Measurements from ENCODE around the gene CYTH3.
A peak's percentile ranks its signal among the peaks of the same experiment; 100 is the strongest.

Gene CYTH3

GRCh38 chr7:6279937-6280336, 7.5 kb upstream of the CYTH3 start:
- DNase-seq = no peak

DNA sequence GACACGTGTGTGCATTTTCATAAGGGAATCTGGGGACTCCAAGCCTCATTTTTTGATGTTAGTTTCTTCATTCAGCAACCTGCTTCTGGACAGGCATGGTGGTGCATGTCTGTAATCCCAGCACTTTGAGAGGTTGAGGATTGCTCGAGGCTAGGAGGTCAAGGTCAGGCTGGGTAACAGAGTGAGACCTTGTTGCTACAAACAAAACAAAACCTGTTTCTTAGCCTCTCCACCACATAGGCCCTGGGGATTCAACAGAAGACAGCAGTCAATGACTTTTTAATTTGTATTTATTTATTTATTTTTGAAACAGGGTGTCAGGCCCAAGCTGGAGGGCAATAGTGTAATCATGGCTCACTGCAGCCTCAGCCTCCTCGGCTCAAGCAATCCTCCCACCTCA, 6.9 kb upstream of the CYTH3 start:
- DNase-seq = no peak

DNA sequence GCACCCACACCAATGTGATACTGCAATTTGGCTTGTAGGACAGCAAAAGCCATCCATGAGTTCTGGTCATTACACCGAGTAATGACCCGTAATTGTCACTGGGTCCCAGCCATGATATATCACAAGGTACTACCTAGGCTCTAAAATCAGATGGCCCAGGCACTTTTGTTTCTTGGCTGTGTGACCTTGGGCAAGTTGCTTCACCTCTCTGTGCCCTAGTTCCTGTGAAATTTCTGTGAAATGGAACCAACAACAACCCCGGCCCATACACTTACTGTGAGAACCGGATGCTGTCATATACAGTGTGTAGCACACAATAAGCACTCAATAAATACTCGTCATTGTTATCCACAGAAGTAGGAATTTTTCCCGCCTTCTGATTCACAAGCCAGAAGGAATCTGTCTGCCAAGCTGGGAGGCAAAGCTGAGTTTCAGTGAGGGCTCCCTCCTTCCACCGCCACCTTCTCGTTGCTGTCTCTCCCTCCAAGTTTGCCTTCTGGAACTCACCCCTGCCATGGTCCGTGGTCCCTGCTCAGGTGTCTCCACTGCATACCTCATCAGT, 6.4 kb upstream of the CYTH3 start:
- no peak for DNase-seq

GRCh38 chr7:6277476-6277875, 5.1 kb upstream of the CYTH3 start:
- no peak for DNase-seq

DNA sequence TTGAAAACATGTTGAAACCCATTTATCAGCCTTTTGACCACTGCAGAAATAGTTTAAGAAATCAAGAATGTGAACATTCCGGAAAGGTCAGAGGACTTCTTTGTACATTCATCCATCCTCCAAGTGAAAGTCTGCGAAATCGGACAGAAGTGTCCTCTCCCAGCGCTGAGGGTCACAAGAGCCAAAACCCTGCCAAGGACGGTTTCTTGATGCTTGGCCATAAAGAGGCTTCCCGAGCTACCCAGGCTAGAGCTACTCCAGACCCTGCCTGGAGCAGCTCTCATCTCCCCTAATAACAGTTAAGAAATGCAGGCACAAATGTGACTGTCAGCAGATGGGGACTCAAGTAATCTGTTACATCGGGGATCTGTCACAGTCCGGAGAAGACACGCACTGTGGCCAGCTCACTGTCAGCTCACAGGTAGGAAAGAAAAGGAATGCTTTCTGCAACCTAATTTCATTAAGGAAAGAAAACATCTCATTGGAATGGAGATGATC, 4.5 kb upstream of the CYTH3 start:
- no peak for DNase-seq

DNA sequence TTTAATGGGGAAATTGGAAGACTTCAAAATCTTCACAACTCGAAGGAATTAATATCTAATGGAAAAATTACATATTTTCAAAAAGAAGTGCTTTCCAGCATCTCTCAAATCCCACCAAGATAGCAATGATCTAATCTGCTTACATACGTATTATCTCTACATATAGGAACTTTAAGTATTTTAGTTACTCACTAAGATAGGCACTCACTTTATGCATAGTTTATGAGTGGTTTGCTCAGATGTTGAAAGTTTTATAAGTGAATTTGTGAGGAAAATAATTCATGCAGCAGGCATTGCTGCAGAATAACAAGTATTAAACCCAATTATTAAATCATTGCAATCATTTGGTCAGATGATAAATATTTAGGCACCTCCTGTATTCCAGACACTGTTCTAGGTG, 2.3 kb upstream of the CYTH3 start:
- DNase-seq = no peak

GRCh38 chr7:6273917-6274630, 1.6 kb upstream of the CYTH3 start:
- DNase-seq = no peak

- peak; percentile 93 for DNase-seq
These were observed 985 bp upstream of the CYTH3 start for GRCh38 chr7:6273380-6273837.

DNA sequence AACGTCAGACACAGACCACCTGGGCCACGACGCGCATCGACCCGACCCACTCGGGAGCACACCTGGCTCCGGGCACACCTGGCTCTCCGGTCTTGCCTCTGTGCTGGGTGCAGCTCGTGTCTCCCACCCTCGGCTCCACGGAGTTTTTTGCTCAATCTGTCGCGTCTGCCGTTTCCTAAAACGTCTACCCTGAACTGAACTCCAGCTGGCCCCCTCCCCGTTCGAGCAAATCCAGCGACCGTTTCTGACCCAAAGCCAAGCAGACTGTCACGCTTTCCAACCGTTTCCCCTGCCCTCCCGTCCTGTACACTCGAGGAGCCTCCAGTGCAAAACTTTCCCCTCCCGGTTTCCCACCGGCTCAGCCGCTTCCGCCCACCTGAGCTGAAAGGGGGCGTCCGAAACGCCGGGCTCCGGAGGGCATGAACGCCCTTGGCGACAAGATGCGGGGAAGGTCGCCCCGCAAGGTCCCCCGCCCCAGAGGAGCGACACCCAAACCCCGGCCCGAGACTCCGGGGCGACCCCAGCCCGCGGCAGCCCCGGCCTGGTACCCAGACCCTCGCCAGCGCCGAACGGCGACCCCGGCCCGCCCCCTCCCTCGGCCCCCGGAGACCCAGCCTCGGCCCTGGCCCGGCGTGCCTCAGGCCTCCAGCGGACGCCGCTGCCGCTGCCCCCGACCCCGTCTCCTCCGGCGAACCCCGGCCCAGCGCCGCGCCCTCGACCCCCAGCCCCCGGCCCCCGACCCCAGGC, 557 bp downstream of the CYTH3 start:
- DNase-seq = peak; percentile 20

DNA sequence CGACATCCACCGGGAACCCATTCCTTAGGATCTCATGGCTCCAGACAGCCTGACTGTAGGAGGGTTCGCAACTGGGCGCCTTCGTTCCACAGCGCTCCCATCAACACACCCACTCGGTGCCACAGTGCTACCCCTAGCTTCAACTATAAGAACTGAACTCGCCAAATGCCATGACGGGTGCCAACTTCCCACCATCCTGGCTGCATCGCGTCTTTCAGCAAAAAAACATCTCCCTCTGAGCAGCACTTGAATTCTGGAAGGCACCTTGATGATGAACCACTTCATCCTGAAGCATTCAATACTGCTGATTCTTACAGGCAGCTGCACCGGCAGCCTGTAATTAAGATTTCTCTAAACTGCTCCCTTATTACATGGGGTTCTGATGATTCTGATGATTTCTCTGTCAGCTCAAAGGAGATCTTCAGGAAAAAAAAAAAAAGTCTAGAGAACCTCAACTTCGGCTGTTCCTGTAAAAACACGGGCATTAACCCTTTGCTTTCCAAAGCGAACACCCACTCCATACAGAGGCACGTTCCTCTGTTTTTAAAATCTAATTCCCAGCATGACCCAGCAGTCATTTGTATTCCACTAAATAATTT, 1.3 kb downstream of the CYTH3 start:
- DNase-seq = peak; percentile 54

- DNase-seq = no peak
These were observed 2.9 kb downstream of the CYTH3 start for GRCh38 chr7:6269527-6269926.

GRCh38 chr7:6268907-6269306, 3.5 kb downstream of the CYTH3 start:
- no peak for DNase-seq

GRCh38 chr7:6268023-6268900, 4.2 kb downstream of the CYTH3 start:
- no peak for DNase-seq

GRCh38 chr7:6266699-6267098, 5.7 kb downstream of the CYTH3 start:
- DNase-seq = no peak

- no peak for DNase-seq
These were observed 10.2 kb downstream of the CYTH3 start for GRCh38 chr7:6262221-6262620.

DNA sequence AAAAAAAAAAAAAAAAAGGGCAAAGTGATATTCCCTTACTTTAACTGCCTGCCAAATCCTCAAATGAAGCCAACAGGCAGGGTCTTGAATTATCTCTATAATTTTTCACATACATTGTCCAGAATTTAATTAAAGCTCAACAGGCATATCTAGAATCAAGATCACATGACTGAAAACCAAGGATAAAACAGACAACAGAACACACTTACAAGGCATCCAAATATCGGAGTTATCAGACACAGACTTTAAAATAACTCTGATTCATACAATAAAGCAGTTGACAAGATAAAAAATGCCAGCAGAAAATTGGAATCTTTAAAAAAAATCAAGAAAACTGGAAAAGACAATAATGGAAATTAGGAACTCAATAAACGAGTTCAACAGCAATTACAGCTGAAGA, 10.7 kb downstream of the CYTH3 start:
- DNase-seq = no peak

DNA sequence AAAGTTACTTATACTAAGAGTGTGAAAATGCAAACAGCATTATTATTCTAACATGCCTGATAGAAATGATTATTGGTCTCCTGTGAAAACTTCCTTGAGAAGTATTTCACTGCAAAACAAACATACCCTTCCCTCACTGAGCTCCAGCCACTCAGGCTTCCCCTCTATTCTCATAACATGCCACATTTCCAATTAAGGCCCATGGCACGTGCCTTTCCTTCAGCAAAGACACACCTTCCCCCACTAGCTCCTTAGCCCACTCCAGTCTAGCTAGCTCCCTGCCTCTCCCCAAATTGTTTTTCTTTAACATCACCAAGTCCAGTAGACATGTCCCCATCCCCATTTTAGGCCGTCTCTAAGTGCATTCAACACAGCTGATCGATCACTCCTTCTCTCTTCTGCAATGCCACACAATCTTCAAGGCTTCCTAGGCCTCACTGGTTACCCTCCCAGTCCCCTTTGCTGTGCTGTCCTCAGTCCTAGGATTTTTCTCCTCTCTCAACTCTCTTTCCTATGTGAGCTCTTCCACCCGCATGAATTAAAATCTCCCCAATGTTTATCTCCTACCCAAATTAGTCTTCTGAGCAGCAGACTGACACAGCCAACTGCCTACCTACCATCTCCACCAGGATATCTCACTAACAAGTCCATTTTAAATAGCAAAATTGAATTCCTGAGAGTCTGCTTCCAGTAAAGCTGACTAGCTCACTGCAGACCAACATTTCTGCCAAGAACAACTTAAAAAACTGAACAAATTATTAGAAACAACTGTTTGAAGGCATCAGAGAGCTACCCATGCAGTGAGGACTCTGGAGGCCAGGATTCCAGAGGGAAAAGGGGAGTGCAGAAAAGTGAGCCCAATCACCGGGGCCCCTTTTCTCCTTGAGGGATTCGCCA, 11.9 kb downstream of the CYTH3 start:
- no peak for DNase-seq

- DNase-seq = no peak
These were observed 13.2 kb downstream of the CYTH3 start for GRCh38 chr7:6259257-6259656.

DNA sequence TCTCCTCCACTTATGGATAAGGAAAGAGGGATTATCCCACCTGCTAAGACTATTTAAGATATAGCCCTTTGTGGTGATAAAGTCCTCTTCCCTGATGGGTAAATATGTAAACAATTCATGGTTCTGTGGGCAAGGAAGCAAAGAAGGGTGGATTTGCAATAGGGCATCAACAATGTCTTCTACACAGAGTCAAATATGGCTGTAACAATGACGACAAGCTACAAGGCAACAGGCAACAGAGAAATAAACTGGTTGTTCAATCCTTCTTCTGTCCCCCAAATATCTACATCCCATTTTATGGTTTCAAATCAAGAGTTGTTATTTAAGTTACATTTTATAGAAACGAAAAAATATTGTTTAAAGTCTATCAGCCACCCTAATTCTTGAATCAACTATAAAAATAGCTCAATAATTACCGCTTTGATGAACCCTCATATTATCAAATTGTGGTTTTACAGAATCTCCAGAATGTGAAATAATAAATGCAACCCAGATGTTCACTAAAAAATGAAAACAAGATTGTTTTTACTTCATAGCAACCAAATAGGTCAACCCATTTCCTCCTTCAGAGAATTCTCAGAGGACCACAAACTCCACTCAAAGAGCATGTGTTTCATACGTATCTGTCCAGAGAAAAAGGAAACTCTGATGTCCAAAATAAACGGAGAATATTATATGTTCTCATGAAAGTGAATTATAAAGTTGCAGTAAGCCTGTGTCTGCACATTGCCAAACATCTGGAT, 13.8 kb downstream of the CYTH3 start:
- DNase-seq = no peak

DNA sequence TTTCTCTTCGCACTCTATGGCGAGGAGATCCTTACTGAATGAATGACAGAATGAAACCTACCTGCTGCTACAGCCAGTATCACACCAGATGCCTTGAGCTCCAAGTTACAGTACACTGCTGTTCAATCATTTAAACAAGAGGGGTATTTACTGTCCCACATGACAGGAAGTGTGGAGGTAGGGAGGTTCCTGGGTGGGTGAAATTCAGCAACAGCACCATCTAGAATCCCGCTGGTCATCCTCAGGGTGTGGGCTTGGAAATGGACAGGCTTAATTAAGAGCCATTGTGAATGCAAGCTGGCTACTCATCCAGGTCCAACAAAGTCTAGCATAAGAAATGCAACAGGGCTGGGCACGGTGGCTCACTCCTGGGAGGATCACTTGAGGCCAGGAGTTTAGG, 14.7 kb downstream of the CYTH3 start:
- no peak for DNase-seq
